ENCODE measurements around the gene ARID2. TPM values are rescaled to one million over a fixed set of nuclear protein-coding genes. Genes with fewer than 3 reads are reported as not detected.

ARID2 gene
- total RNA-seq, 4 donors from 2014 or later: 22.9 to 39.9 (median 33.8) TPM

GRCh38 chr12:45781080-45781479, 51.6 kb downstream of the ARID2 start:
- Histone ChIP-seq H3K9me3 (no peaks in the 10 kb centered on the region), H3K4me1 (peaks cover 0 to 10% (median 0%) of the 10 kb centered on the region in 4 donors), H3K27ac (no peak overlapping the region), H3K4me3 (no peak overlapping the region), H3K27me3 (no peaks in the 10 kb centered on the region), H3K36me3 (no peaks in the 10 kb centered on the region)
- DNase-seq: no peak
- intact Hi-C loops (cut with DNase I; ENCODE audit: low total_unique reads): no loop called here
- in situ Hi-C loops (cut with MboI; ENCODE audit: low pct_ligation_motif_present in 1 of 4, low pct_unique_long_range_greater_than_20kb in 1 of 4, low sequenced_read_pairs in 3 of 4): no loop called here
- TF ChIP-seq CTCF (IDR thresholded peaks at IDR 0.05) (no peak), EP300 (IDR thresholded peaks at IDR 0.05; ENCODE audit: low read depth) (no peak), POLR2AphosphoS5 (IDR thresholded peaks at IDR 0.05) (no peak), POLR2A (IDR thresholded peaks at IDR 0.05) (no peak)

GRCh38 chr12:45785315-45785714, 55.8 kb downstream of the ARID2 start:
- H3K27me3 ChIP-seq: no peaks in the 10 kb centered on the region
- TF ChIP-seq EP300 (IDR thresholded peaks at IDR 0.05; ENCODE audit: low read depth): no peak
- TF ChIP-seq POLR2A (IDR thresholded peaks at IDR 0.05): no peak
- in situ Hi-C loops (cut with MboI; ENCODE audit: low pct_ligation_motif_present in 1 of 4, low pct_unique_long_range_greater_than_20kb in 1 of 4, low sequenced_read_pairs in 3 of 4) (no loop called here), intact Hi-C loops (cut with DNase I; ENCODE audit: low total_unique reads) (no loop called here)
- peaks cover 0 to 16% (median 0%) of the 10 kb centered on the region in 4 donors for H3K4me1 ChIP-seq
- no peaks in the 10 kb centered on the region for H3K36me3 ChIP-seq
- H3K9me3 ChIP-seq: no peaks in the 10 kb centered on the region
- no peak for DNase-seq
- WGBS, 2 donors (ENCODE audit: low coverage in 1 of 2): 95 to 97% methylated on average over 4 of the region's 4 CpGs
- H3K27ac ChIP-seq: no peak overlapping the region
- H3K4me3 ChIP-seq: no peak overlapping the region

- Histone ChIP-seq H3K27me3 (no peaks in the 10 kb centered on the region), H3K9me3 (no peaks in the 10 kb centered on the region), H3K4me3 (no peak overlapping the region), H3K27ac (no peak overlapping the region), H3K36me3 (no peaks in the 10 kb centered on the region), H3K4me1 (peaks cover 0 to 19% (median 2%) of the 10 kb centered on the region in 4 donors)
- TF ChIP-seq POLR2AphosphoS5 (IDR thresholded peaks at IDR 0.05) (peak in 1 of 3 donors; percentile 14), EP300 (IDR thresholded peaks at IDR 0.05; ENCODE audit: low read depth) (no peak)
- intact Hi-C loops (cut with DNase I; ENCODE audit: low total_unique reads): no loop called here
- in situ Hi-C loops (cut with MboI; ENCODE audit: low pct_ligation_motif_present in 1 of 4, low pct_unique_long_range_greater_than_20kb in 1 of 4, low sequenced_read_pairs in 3 of 4): no loop called here
- DNase-seq: no peak
These were observed 59.5 kb downstream of the ARID2 start for GRCh38 chr12:45789025-45789424.

- Histone ChIP-seq H3K4me3 (no peak overlapping the region), H3K36me3 (no peaks in the 10 kb centered on the region), H3K9me3 (no peaks in the 10 kb centered on the region), H3K4me1 (peaks cover 0 to 11% (median 2%) of the 10 kb centered on the region in 4 donors), H3K27me3 (no peaks in the 10 kb centered on the region), H3K27ac (no peak overlapping the region)
- in situ Hi-C loops (cut with MboI; ENCODE audit: low pct_ligation_motif_present in 1 of 4, low pct_unique_long_range_greater_than_20kb in 1 of 4, low sequenced_read_pairs in 3 of 4): no loop called here
- 92 to 94% methylated on average over 4 to 5 of the region's 5 CpGs for WGBS, 2 donors (ENCODE audit: low coverage in 1 of 2)
- no peak for TF ChIP-seq POLR2A (IDR thresholded peaks at IDR 0.05)
- TF ChIP-seq EP300 (IDR thresholded peaks at IDR 0.05; ENCODE audit: low read depth): no peak
- TF ChIP-seq CTCF (IDR thresholded peaks at IDR 0.05): no peak
- TF ChIP-seq POLR2AphosphoS5 (IDR thresholded peaks at IDR 0.05): no peak
- intact Hi-C loops (cut with DNase I; ENCODE audit: low total_unique reads): no loop called here
- DNase-seq: no peak
These were observed 64.9 kb downstream of the ARID2 start for GRCh38 chr12:45794422-45794821.

- 95 to 99% methylated on average over 2 of the region's 2 CpGs for WGBS, 2 donors (ENCODE audit: low coverage in 1 of 2)
- Histone ChIP-seq H3K36me3 (no peaks in the 10 kb centered on the region), H3K9me3 (no peaks in the 10 kb centered on the region), H3K4me3 (no peak overlapping the region), H3K4me1 (peaks cover 0 to 10% (median 4%) of the 10 kb centered on the region in 4 donors), H3K27me3 (no peaks in the 10 kb centered on the region), H3K27ac (no peak overlapping the region)
- TF ChIP-seq POLR2A (IDR thresholded peaks at IDR 0.05): no peak
- no peak for TF ChIP-seq EP300 (IDR thresholded peaks at IDR 0.05; ENCODE audit: low read depth)
- no peak for TF ChIP-seq CTCF (IDR thresholded peaks at IDR 0.05)
- no peak for TF ChIP-seq POLR2AphosphoS5 (IDR thresholded peaks at IDR 0.05)
- DNase-seq: no peak
- intact Hi-C loops (cut with DNase I; ENCODE audit: low total_unique reads): no loop called here
- in situ Hi-C loops (cut with MboI; ENCODE audit: low pct_ligation_motif_present in 1 of 4, low pct_unique_long_range_greater_than_20kb in 1 of 4, low sequenced_read_pairs in 3 of 4): no loop called here
These were observed 72.1 kb downstream of the ARID2 start for GRCh38 chr12:45801625-45802024.

All from transverse colon (tissue), 4 donors.